Skeletal muscle satellite cell (primary cell): ENCODE results near the gene SULT2B1.
"Not testable (repeated sequence)": the region's sequence is repeated elsewhere in the genome, so short reads cannot be mapped to it uniquely, and the experiment has no call there.

Source experiments
- H3K27me3 ChIP-seq: 2 replicates; pipeline ENCODE4 v1.7.0; 2013; ENCODE audit warnings: low read length; ENCODE audit not compliant: control insufficient read depth, insufficient read depth
- H3K36me3 ChIP-seq: 2 replicates; pipeline ENCODE4 v1.7.0; 2013; ENCODE audit warnings: mild to moderate bottlenecking, control low read depth, low read length; ENCODE audit not compliant: insufficient read depth
- H3K4me1 ChIP-seq: 2 replicates; pipeline ENCODE4 v1.7.0; 2013; ENCODE audit warnings: low read length; ENCODE audit not compliant: control insufficient read depth, insufficient read depth
- H3K4me2 ChIP-seq: 2 replicates; pipeline ENCODE4 v1.7.0; 2013; ENCODE audit warnings: mild to moderate bottlenecking, low read length
- H3K4me3 ChIP-seq: 2 replicates; pipeline ENCODE4 v1.7.0; 2013; ENCODE audit warnings: low read length
- H3K9ac ChIP-seq: 2 replicates; pipeline ENCODE4 v1.7.0; 2013; ENCODE audit warnings: mild to moderate bottlenecking, low read depth, low read length, moderate library complexity
- H3K9me3 ChIP-seq: replicated peaks from 2 replicates; pipeline ENCODE4 v1.7.0; 2013; ENCODE audit warnings: mild to moderate bottlenecking, control low read depth, low read length

SULT2B1 gene

DNA sequence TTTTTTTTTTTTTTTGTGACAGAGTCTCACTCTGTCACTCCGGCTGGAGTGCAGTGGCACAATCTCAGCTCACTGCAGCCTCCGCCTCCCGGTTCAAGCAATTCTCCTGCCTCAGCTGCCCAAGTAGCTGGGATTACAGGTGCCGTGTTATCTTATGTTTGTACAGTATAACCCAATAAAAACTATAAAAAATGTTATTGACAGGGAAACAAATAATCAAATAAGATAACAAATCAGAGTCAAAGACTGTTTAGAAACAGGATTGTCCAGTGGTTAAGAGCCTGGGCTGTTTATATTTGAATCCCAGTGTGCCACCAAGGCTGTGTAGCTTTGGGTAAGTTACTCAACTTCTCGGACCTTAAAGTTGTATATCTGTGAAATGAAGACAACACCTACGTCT, 21.2 kb upstream of the SULT2B1 start:
- H3K9me3 ChIP-seq: peaks cover 3% of the 10 kb centered on the region
- no peak overlapping the region for H3K4me2 ChIP-seq
- H3K4me3 ChIP-seq: no peak overlapping the region

DNA sequence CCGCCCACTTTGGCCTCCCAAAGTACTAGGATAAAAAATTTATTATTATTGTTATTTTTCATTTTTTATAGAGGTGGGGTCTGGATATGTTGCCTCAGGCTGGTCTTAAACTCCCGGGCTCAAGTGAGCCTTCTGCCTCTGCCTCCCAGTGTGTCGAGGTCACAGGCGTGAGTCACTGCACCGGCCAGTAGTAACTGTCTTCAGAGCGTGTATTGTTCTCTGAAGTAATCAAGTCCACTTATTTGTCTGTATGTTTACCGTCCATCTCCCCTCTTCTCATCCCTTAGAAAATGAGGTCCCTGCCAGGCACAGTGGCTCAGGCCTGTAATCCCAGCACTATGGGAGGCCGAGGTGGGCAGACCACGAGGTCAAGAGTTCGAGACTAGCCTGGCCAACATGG, 18.2 kb upstream of the SULT2B1 start:
- Histone ChIP-seq H3K4me1 (no peaks in the 10 kb centered on the region), H3K36me3 (no peaks in the 10 kb centered on the region), H3K4me3 (no peak overlapping the region), H3K4me2 (no peak overlapping the region), H3K9me3 (peaks cover 3% of the 10 kb centered on the region), H3K9ac (no peak overlapping the region), H3K27me3 (peaks cover 7% of the 10 kb centered on the region)

More for the DNA sequence above, 21.2 kb upstream of the SULT2B1 start:
- H3K36me3 ChIP-seq: no peaks in the 10 kb centered on the region
- H3K27me3 ChIP-seq: peaks cover 7% of the 10 kb centered on the region
- H3K9ac ChIP-seq: no peak overlapping the region
- no peaks in the 10 kb centered on the region for H3K4me1 ChIP-seq

DNA sequence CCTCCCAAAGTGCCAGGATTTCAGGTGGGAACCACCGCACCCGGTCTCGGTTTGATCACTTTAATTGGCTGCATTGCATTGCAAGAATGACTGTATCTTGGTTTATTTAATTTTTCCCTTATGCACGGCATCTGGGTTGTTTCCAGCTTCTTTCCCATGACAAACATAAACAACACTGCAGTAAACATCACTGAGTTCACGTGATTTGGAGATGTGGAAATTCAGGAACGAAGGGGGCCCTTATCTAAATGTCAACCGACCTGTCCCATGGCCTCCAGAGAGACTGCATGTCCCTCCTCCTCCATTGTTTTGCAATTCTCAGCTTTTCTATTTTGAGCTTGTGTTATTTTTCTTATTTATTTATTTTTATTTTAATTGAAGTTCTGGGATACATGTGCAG, 14.4 kb upstream of the SULT2B1 start:
- Histone ChIP-seq H3K4me2 (no peak overlapping the region), H3K9me3 (no peaks in the 10 kb centered on the region)

DNA sequence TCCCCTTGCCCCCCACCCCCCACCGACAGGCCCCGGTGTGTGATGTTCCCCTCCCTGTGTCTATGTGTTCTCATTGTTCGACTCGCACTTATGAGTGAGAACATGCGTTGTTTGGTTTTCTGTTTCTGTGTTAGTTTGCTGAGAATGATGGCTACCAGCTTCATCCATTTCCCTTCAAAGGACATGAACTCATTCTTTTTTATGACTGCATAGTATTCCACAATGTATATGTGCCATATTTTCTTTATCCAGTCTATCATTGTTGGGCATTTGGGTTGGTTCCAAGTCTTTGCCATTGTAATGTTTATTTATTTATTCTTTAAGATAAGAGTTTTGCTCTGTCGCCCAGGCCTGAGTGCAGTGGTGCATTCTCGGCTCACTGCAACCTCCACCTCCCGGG, 13.9 kb upstream of the SULT2B1 start:
- H3K4me1 ChIP-seq, H3K9ac ChIP-seq: not testable (repeated sequence)

More for the DNA sequence above, 14.4 kb upstream of the SULT2B1 start:
- Histone ChIP-seq H3K4me3 (no peak overlapping the region), H3K9ac (no peak overlapping the region), H3K27me3 (no peaks in the 10 kb centered on the region), H3K4me1 (peaks cover 2% of the 10 kb centered on the region), H3K36me3 (no peaks in the 10 kb centered on the region)

DNA sequence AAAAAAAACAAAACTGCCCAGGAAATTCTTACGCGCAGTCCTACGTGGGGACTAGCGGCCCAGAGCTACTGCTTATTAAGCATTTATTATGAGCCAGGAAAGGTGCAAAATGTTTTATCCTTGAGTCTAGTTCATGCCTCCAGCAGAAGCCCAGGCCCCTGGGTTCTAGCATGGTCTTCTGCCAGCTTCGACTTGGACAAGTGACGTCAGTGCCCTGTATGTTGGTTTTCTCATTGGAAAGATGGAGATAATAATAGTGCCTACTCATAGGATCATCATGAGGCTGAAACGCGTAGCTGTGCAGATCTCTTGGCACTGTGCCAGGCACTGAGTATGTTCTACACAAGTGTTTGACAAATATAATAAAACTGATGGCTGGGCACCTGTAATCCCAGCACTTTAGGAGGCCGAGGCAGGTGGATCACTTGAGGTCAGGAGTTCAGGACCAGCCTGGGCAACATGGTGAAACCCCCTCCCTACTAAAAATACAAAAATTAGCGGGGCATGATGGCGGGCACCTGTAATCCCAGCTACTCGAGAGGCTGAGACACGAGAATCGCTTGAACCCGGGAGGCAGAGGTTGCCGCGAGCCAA, 12.4 kb upstream of the SULT2B1 start:
- H3K4me3 ChIP-seq: no peak overlapping the region
- no peaks in the 10 kb centered on the region for H3K9me3 ChIP-seq
- no peaks in the 10 kb centered on the region for H3K27me3 ChIP-seq
- H3K9ac ChIP-seq: no peak overlapping the region
- no peaks in the 10 kb centered on the region for H3K36me3 ChIP-seq
- no peak overlapping the region for H3K4me2 ChIP-seq
- H3K4me1 ChIP-seq: peaks cover 11% of the 10 kb centered on the region

More for the DNA sequence above, 13.9 kb upstream of the SULT2B1 start:
- not testable (repeated sequence) for H3K9me3 ChIP-seq, H3K36me3 ChIP-seq, H3K4me2 ChIP-seq, H3K27me3 ChIP-seq, H3K4me3 ChIP-seq

DNA sequence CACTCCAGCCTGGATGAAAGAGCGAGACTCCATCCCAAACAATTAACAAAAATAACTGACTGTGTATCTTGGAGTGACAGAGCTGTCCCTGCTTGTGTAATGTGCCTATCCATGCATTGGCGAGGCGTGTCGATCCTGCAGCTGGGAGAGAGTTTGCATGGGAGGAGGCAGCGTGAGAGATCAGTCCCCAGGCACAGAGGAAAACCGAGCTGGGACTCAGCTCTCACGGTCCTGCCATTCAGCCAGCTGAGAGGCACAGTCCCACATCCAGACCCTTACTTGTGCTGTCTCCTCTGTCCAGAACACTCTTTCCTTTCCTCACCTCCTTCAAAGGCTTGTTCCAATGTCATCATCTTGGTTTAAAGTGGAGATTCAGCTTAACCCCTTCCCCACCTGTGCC, 11.9 kb upstream of the SULT2B1 start:
- no peaks in the 10 kb centered on the region for H3K36me3 ChIP-seq
- peaks cover 11% of the 10 kb centered on the region for H3K4me1 ChIP-seq
- H3K27me3 ChIP-seq: no peaks in the 10 kb centered on the region
- H3K4me2 ChIP-seq: no peak overlapping the region
- H3K9ac ChIP-seq: no peak overlapping the region
- H3K9me3 ChIP-seq: no peaks in the 10 kb centered on the region
- H3K4me3 ChIP-seq: no peak overlapping the region

- Histone ChIP-seq H3K9me3 (no peaks in the 10 kb centered on the region), H3K4me2 (no peak overlapping the region), H3K27me3 (no peaks in the 10 kb centered on the region), H3K36me3 (no peaks in the 10 kb centered on the region), H3K4me1 (peaks cover 11% of the 10 kb centered on the region), H3K9ac (no peak overlapping the region), H3K4me3 (no peak overlapping the region)
These were observed 10.2 kb upstream of the SULT2B1 start for GRCh38 chr19:48541813-48542212.

DNA sequence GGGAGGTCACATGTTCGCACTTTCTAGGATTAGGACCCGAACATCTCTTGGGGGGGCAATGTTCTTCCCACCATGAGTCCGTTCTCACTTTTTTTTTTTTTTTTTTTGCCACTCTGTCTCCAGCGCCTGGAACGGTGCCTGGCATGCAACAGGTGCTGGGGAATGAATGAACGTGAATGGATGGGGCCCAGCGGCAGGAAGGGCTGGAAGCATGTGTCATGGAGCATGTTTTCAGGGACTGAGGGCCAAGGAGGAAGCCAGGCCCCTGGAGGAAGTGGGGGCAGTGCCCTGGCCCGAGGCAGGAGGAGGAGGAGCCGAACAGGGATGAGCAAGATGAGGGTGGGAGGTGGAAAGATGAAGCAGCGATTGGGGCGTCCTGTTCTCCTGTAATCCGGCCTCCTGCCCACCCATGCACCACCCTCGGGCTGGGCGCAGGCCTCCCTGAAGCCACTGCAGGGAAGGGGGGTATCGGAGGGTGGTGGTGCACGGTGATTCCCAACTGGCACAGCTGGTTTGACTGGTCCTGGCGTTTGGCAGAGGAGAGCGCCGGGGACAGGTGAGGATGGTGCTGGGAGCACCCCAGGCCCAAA, 8.8 kb upstream of the SULT2B1 start:
- Histone ChIP-seq H3K4me3 (peak overlapping the region; percentile 48), H3K4me1 (peaks cover 11% of the 10 kb centered on the region), H3K9me3 (no peaks in the 10 kb centered on the region), H3K9ac (no peak overlapping the region), H3K4me2 (peak overlapping the region; percentile 80), H3K27me3 (peaks cover 3% of the 10 kb centered on the region), H3K36me3 (no peaks in the 10 kb centered on the region)

- H3K9me3 ChIP-seq: no peaks in the 10 kb centered on the region
- H3K36me3 ChIP-seq: no peaks in the 10 kb centered on the region
- H3K4me1 ChIP-seq: peaks cover 8% of the 10 kb centered on the region
- peaks cover 19% of the 10 kb centered on the region for H3K27me3 ChIP-seq
- no peak overlapping the region for H3K9ac ChIP-seq
- H3K4me2 ChIP-seq: no peak overlapping the region
- no peak overlapping the region for H3K4me3 ChIP-seq
These were observed 6.9 kb upstream of the SULT2B1 start for GRCh38 chr19:48544856-48545750.

- Histone ChIP-seq H3K4me3 (no peak overlapping the region), H3K9ac (no peak overlapping the region), H3K9me3 (no peaks in the 10 kb centered on the region), H3K4me2 (no peak overlapping the region), H3K36me3 (no peaks in the 10 kb centered on the region), H3K4me1 (peaks cover 8% of the 10 kb centered on the region), H3K27me3 (peaks cover 30% of the 10 kb centered on the region)
These were observed 4.2 kb upstream of the SULT2B1 start for GRCh38 chr19:48547722-48548121.

DNA sequence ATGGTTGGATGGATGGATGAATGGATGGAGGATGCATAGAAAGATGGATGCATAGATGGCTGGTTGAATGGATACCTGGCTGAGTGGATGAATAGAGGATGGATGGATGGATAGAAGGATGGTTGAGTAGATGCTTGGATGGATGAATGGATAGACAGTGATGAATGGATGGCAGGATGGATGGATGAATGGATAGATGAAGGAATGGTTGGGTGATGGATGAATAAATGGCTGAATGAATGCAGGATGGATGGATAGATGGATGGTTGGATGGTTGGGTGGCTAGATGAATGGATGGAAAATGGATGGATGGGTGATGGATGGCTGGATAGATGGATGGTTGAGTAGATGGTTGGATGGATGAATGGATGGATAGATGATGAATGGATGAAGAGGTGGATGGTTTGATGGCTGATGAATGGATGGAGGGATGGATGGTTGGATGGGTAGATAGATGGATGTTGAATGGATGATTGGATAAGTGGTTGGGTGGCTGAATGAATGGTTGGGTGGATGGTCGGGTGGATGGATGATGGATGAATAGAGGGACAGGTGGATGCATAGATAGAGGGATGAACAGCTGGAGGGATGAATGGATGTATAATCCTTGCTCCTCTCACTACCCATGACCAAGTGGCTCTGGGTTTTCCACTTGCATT, 3.6 kb upstream of the SULT2B1 start:
- no peaks in the 10 kb centered on the region for H3K36me3 ChIP-seq
- H3K4me3 ChIP-seq: no peak overlapping the region
- peaks cover 30% of the 10 kb centered on the region for H3K27me3 ChIP-seq
- H3K4me1 ChIP-seq: peaks cover 3% of the 10 kb centered on the region
- H3K4me2 ChIP-seq: no peak overlapping the region
- no peak overlapping the region for H3K9ac ChIP-seq
- no peaks in the 10 kb centered on the region for H3K9me3 ChIP-seq
